ENCODE measurements around the gene FDX2. TPM values are rescaled to one million over a fixed set of nuclear protein-coding genes. Genes with fewer than 3 reads are reported as not detected.

Gene FDX2
- total RNA-seq, 3 donors from 2014 or later: 7.9 to 15.1 (median 9.7) TPM

GRCh38 chr19:10292789-10293636, 22.8 kb downstream of the FDX2 start:
- TF ChIP-seq, protein P1, sequence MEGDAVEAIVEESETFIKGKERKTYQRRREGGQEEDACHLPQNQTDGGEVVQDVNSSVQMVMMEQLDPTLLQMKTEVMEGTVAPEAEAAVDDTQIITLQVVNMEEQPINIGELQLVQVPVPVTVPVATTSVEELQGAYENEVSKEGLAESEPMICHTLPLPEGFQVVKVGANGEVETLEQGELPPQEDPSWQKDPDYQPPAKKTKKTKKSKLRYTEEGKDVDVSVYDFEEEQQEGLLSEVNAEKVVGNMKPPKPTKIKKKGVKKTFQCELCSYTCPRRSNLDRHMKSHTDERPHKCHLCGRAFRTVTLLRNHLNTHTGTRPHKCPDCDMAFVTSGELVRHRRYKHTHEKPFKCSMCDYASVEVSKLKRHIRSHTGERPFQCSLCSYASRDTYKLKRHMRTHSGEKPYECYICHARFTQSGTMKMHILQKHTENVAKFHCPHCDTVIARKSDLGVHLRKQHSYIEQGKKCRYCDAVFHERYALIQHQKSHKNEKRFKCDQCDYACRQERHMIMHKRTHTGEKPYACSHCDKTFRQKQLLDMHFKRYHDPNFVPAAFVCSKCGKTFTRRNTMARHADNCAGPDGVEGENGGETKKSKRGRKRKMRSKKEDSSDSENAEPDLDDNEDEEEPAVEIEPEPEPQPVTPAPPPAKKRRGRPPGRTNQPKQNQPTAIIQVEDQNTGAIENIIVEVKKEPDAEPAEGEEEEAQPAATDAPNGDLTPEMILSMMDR (IDR thresholded peaks at IDR 0.05): no peak
- Histone ChIP-seq H3K9me3 (no peaks in the 10 kb centered on the region), H3K36me3 (ENCODE audit: low read depth) (no peaks in the 10 kb centered on the region), H3K4me1 (ENCODE audit: low read depth) (peaks cover 68% of the 10 kb centered on the region), H3K4me3 (no peak overlapping the region)
- ATAC-seq (peak; percentile 3), DNase-seq (peak in 2 of 3 donors; percentile 56 to 66)
- intact Hi-C loops (cut with DNase I, micrococcal nuclease): no loop called here

DNA sequence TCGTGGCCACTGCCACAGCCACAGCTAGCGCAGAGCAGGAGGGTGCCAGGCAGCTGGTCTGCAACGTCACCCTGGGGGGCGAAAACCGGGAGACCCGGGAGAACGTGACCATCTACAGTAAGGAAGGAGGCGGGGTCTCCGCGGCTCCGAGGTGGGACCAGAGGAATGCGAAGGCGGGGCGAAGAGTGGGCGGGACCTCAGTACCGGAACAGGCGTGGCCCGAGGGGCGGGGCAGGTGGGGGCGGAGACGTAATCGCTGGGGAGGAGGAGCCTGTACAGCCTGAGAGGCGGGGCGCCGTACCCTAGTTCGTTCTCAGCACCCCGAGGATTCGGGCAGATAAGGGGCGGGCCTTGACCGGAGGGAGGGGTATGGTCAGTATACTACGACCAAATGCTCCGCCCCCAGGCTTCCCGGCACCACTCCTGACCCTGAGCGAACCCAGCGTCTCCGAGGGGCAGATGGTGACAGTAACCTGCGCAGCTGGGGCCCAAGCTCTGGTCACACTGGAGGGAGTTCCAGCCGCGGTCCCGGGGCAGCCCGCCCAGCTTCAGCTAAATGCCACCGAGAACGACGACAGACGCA, 23.5 kb downstream of the FDX2 start:
- Histone ChIP-seq H3K4me3 (no peak overlapping the region), H3K9me3 (no peaks in the 10 kb centered on the region), H3K36me3 (ENCODE audit: low read depth) (no peaks in the 10 kb centered on the region), H3K4me1 (ENCODE audit: low read depth) (peaks cover 69% of the 10 kb centered on the region)
- intact Hi-C loops (cut with DNase I, micrococcal nuclease): no loop called here
- ATAC-seq (peak; percentile 83), DNase-seq (peak; percentile 90 to 93 (median 92))
- TF ChIP-seq, protein P1 (IDR thresholded peaks at IDR 0.05): no peak

GRCh38 chr19:10291554-10292205, 24.1 kb downstream of the FDX2 start:
- peak; percentile 1 for ATAC-seq
- TF ChIP-seq, protein P1 (IDR thresholded peaks at IDR 0.05): no peak
- peak in 2 of 3 donors; percentile 53 to 61 for DNase-seq
- intact Hi-C loops (cut with DNase I, micrococcal nuclease): no loop called here
- Histone ChIP-seq H3K4me1 (ENCODE audit: low read depth) (peaks cover 75% of the 10 kb centered on the region), H3K4me3 (no peak overlapping the region), H3K36me3 (ENCODE audit: low read depth) (no peaks in the 10 kb centered on the region), H3K9me3 (no peaks in the 10 kb centered on the region)

DNA sequence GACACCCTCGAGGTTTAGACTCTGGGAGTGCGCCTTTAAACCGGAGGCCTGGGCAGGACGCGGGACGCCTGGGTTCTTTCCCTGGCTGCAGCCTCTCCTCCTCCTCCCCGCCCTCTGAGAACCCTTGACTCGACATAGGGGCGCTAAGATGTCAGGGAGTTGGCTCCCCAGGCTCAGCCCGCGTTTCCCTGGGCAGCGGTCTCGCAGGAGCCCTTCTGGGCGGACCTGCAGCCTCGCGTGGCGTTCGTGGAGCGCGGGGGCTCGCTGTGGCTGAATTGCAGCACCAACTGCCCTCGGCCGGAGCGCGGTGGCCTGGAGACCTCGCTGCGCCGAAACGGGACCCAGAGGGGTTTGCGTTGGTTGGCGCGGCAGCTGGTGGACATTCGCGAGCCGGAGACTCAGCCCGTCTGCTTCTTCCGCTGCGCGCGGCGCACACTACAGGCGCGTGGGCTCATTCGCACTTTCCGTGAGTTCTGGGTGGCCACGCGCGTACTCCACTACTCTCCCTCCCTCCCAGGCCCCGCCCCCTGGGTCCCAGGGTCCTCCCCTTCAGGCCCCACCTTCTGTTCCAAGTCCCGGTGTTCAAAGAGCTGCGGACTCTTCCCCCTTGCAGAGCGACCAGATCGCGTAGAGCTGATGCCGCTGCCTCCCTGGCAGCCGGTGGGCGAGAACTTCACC, 24.8 kb downstream of the FDX2 start:
- intact Hi-C loops (cut with DNase I, micrococcal nuclease): no loop called here
- TF ChIP-seq, protein P1 (IDR thresholded peaks at IDR 0.05): no peak
- ATAC-seq: peak; percentile 30
- DNase-seq: peak; percentile 66 to 86 (median 73)
- no peak overlapping the region for H3K4me3 ChIP-seq
- H3K9me3 ChIP-seq: no peaks in the 10 kb centered on the region
- peaks cover 70% of the 10 kb centered on the region for H3K4me1 ChIP-seq (ENCODE audit: low read depth)
- no peaks in the 10 kb centered on the region for H3K36me3 ChIP-seq (ENCODE audit: low read depth)

DNA sequence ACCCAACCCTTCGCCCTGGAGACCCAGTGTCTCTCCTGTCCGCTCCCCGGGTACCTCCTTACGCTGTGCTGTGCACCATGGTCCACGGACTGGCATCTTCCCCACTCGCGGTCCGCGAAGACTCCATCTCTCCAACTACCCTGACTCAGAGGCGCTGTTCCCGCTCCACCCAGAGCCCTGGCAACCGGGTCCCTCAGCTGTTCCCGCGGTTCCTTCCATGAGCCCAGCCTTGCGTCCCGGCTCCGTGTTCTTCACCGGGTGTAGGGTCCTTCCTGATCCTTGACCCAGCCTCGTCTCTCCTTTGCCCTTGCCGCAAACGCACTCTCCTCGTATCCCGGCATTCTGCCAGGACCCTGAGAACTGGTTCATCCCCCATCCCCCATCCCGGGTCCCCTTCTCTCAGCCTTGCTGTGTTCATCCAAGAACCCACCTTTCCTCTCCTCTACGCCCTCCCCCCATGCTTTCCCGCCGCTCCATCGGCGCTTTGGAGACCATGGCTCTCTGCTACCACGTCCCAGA, 25.4 kb downstream of the FDX2 start:
- no peak overlapping the region for H3K4me3 ChIP-seq
- peaks cover 65% of the 10 kb centered on the region for H3K4me1 ChIP-seq (ENCODE audit: low read depth)
- intact Hi-C loops (cut with DNase I, micrococcal nuclease): no loop called here
- H3K36me3 ChIP-seq (ENCODE audit: low read depth): no peaks in the 10 kb centered on the region
- no peak for ATAC-seq
- H3K9me3 ChIP-seq: no peaks in the 10 kb centered on the region
- TF ChIP-seq, protein P1 (IDR thresholded peaks at IDR 0.05): no peak
- DNase-seq: no peak

All from mucosa of descending colon (tissue), 3 donors.